ENCODE data around the gene LRMDA. TPM values are rescaled to one million over a fixed set of nuclear protein-coding genes. Genes with fewer than 3 reads are reported as not detected.

LRMDA gene
- total and polyA plus RNA-seq, 2 of the 8 experiments (the other 6 are each of a cell fraction or from before 2014, with no cell fraction given) = 0.86 to 2.8 TPM

DNA sequence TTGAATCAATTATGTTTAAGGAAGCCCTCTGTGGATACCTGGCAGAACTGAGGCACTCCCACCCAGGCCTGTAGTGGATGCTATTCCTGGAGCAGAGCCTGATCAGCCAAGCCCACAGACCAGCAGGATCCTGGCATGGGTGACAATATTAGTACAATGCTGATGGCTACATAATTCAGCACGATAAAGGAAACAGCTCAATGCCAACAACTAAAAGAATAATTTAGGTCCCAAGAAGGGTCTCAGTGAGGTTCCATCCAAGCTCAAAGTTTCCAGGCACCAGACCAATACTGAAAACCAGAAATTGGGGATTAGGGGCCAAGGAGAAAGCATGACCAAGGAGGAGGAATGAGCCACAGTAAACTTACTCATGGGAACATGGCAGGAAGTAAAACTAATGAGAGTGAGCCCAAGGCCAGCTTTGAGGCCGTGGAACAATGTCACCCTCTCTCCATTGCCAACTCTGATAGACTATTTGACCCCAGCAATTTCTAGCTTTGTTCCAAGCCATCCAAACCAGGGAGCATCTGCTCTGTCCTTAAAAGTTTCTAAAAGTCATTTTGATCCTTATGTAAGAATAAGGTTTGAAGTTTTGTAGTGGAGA is 1123.7 kb downstream of the LRMDA start:
- H2BK120ac ChIP-seq (replicated peaks; ENCODE audit: low read depth, low read length) = no peak overlapping the region
- H2BK20ac ChIP-seq (ENCODE audit: low read length) = no peak overlapping the region
- FAIRE-seq = no peak
- no peak overlapping the region for H3K4me2 ChIP-seq (ENCODE audit: insufficient read depth in 1 of 2, low read depth in 2 of 2, low read length in 2 of 2)
- no peak overlapping the region for H3K14ac ChIP-seq (ENCODE audit: insufficient read length)
- H2BK12ac ChIP-seq (ENCODE audit: low read depth, low read length) = no peak overlapping the region
- H3K23me2 ChIP-seq (ENCODE audit: low read depth, low read length) = no peaks in the 10 kb centered on the region
- no peaks in the 10 kb centered on the region for H3K79me2 ChIP-seq (ENCODE audit: control insufficient read depth in 1 of 2, insufficient read depth in 2 of 2, low read length in 2 of 2)
- H2BK15ac ChIP-seq (ENCODE audit: low read length) = no peak overlapping the region
- no peak overlapping the region for H4K8ac ChIP-seq (ENCODE audit: extremely low read depth, insufficient read depth, low read length)
- no peak overlapping the region for H2AK5ac ChIP-seq (ENCODE audit: low read depth, low read length)
- H2AFZ ChIP-seq (ENCODE audit: low read length) = no peak overlapping the region
- H3K56ac ChIP-seq (replicated peaks; ENCODE audit: insufficient read length, low read depth, low read length) = no peak overlapping the region
- H4K20me1 ChIP-seq (replicated peaks in 1 of 2; ENCODE audit: control insufficient read depth in 1 of 2, insufficient read depth in 2 of 2, low read length in 2 of 2) = no peaks in the 10 kb centered on the region
- H4K91ac ChIP-seq (replicated peaks; ENCODE audit: insufficient read length, low read length) = no peak overlapping the region
- H2BK5ac ChIP-seq (ENCODE audit: low read depth, low read length) = no peak overlapping the region
- no peak overlapping the region for H3K4ac ChIP-seq (replicated peaks; ENCODE audit: insufficient read length, low read depth, low read length)
- no peak overlapping the region for H3K18ac ChIP-seq (ENCODE audit: extremely low read depth, low read length)
- no peak overlapping the region for H4K5ac ChIP-seq (ENCODE audit: insufficient read length, low read depth, low read length)
- no peak overlapping the region for H3K27ac ChIP-seq (ENCODE audit: low read depth, low read length)
- POLR2A ChIA-PET (ENCODE audit: partially characterized antibody) = no interaction called here
- CTCF ChIA-PET (ENCODE audit: partially characterized antibody) = interaction anchor here (2.3 kb wide), 1 partner anchor 243 kb away, joined by 6 read pairs; no protein-coding TSS in a partner anchor
- no peaks in the 10 kb centered on the region for H3K79me1 ChIP-seq (ENCODE audit: low read depth, low read length)
- H3K23ac ChIP-seq (ENCODE audit: insufficient read length) = no peak overlapping the region
- H3K9ac ChIP-seq (replicated peaks in 1 of 4; ENCODE audit: extremely low read depth in 1 of 4, low read depth in 3 of 4, low read length in 3 of 4) = no peak overlapping the region
- no peaks in the 10 kb centered on the region for H3K9me3 ChIP-seq (ENCODE audit: insufficient read depth in 2 of 2, low read depth in 1 of 2, low read length in 1 of 2)
- TF ChIP-seq SAP30 (IDR thresholded peaks at IDR 0.05; ENCODE audit: insufficient read depth, insufficient replicate concordance, low read length) (no peak), CTBP2 (IDR thresholded peaks at IDR 0.05; ENCODE audit: borderline replicate concordance, insufficient read depth, insufficient read length, low read length) (no peak), JUND (IDR thresholded peaks at IDR 0.05; ENCODE audit: low read length) (no peak), HDAC2 (IDR thresholded peaks at IDR 0.05; ENCODE audit: borderline replicate concordance in 1 of 2, low read depth in 2 of 2, low read length in 2 of 2) (no peak)
- TF ChIP-seq, protein P1, sequence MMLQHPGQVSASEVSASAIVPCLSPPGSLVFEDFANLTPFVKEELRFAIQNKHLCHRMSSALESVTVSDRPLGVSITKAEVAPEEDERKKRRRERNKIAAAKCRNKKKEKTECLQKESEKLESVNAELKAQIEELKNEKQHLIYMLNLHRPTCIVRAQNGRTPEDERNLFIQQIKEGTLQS (IDR thresholded peaks at IDR 0.05; ENCODE audit: insufficient read depth, low read depth, low read length) = no peak
- H3K36me3 ChIP-seq (ENCODE audit: control insufficient read depth in 2 of 4, insufficient read depth in 4 of 4, low read length in 3 of 4) = no peaks in the 10 kb centered on the region
- no peak overlapping the region for H3K4me3 ChIP-seq (ENCODE audit: extremely low read depth in 1 of 4, insufficient read depth in 2 of 4, low read depth in 3 of 4, low read length in 4 of 4)
- H3K27me3 ChIP-seq (replicated peaks in 1 of 4; ENCODE audit: control insufficient read depth in 3 of 4, extremely low read depth in 1 of 4, insufficient read depth in 3 of 4, low read length in 3 of 4) = no peaks in the 10 kb centered on the region
- peaks cover 0 to 2% (median 0%) of the 10 kb centered on the region in 4 experiments; a peak in 1 of 7 replicates for H3K4me1 ChIP-seq (replicated peaks in 1 of 4; ENCODE audit: control insufficient read depth in 3 of 4, insufficient read depth in 4 of 4, low read length in 3 of 4)
- 89% methylated on average over 2 of the region's 2 CpGs; no CpG with 5 or more reads in 1 of the 2 experiments for WGBS, 2 experiments (ENCODE audit: extremely low coverage in 1 of 2, insufficient coverage in 1 of 2, insufficient read length in 1 of 2, insufficient replicate concordance in 2 of 2, low coverage in 1 of 2, low lambda C conversion rate in 2 of 2, missing lambda C conversion rate in 1 of 2)
- DNase-seq (ENCODE audit: low read depth in 1 of 2, low spot score in 2 of 2) = no peak
